Measurements from ENCODE around the gene ESAM. TPM values are rescaled to one million over a fixed set of nuclear protein-coding genes. Genes with fewer than 3 reads are reported as not detected.

Gene ESAM
- total RNA-seq, 1 donor: 0.43 TPM

DNA sequence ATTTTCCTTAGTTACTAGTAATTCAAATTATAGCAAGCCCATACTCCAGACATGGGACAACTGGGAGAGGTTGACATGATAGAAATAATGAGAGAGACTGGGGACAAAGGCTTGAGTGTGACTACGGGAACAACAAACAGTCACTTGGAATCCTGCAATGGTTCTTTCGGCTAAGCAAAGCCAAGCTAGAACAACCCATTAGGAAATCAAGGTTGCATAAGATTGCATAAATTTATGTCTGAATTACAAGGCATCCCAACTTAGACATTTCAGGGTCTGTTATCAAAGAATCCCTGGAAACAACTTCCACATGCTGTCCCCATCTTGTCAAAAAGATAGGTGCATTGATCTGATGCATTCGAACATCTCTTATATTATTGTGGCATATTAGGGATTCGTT lies 32.5 kb downstream of the ESAM start:
- TF ChIP-seq, protein P1, sequence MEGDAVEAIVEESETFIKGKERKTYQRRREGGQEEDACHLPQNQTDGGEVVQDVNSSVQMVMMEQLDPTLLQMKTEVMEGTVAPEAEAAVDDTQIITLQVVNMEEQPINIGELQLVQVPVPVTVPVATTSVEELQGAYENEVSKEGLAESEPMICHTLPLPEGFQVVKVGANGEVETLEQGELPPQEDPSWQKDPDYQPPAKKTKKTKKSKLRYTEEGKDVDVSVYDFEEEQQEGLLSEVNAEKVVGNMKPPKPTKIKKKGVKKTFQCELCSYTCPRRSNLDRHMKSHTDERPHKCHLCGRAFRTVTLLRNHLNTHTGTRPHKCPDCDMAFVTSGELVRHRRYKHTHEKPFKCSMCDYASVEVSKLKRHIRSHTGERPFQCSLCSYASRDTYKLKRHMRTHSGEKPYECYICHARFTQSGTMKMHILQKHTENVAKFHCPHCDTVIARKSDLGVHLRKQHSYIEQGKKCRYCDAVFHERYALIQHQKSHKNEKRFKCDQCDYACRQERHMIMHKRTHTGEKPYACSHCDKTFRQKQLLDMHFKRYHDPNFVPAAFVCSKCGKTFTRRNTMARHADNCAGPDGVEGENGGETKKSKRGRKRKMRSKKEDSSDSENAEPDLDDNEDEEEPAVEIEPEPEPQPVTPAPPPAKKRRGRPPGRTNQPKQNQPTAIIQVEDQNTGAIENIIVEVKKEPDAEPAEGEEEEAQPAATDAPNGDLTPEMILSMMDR (IDR thresholded peaks at IDR 0.05; ENCODE audit: insufficient read depth, low read depth, low read length): no peak
- no peak overlapping the region for H3K4me3 ChIP-seq (ENCODE audit: low read depth, low read length)
- no peak for DNase-seq (ENCODE audit: low read depth)

DNA sequence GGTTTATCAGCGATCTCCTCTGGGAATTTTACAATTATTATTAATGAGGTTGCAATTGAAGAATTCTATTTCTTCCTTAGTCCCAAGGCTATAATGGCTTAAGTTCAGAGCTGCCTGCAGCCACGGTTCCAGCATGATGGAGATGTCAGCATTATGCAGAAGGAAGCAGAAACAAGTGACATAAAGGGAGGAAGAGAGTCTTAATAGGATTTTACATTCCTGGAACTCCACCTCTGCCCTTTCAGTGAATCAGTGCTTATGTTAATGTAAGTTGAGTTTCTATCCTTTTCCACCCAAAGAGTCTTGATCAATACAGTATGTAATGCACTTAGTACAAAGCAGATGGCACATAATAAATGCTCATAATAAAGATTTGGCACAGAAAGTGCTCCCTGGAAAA lies 34.0 kb downstream of the ESAM start:
- H3K4me3 ChIP-seq (ENCODE audit: low read depth, low read length): no peak overlapping the region
- DNase-seq (ENCODE audit: low read depth): no peak
- TF ChIP-seq, protein P1 (IDR thresholded peaks at IDR 0.05; ENCODE audit: insufficient read depth, low read depth, low read length): no peak

DNA sequence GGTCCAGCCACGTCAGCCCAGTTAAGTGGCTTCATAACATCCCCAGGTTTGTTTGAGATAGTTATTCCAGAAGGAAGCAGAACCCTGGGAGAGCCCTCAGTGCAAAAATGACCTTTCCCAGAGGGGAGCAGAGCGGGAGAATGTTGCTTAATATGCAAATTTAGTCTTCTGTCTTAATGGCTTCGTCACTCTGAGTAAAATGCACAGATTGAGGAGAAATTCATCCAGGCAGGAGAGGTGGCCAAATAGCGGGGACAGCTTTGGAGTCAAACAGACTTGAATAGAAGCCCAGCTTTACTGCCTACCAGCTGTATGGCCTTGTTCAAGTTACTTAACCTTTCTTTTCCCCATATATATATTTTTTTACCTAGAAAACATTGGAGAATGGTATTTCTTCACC lies 34.6 kb downstream of the ESAM start:
- TF ChIP-seq, protein P1 (IDR thresholded peaks at IDR 0.05; ENCODE audit: insufficient read depth, low read depth, low read length): no peak
- DNase-seq (ENCODE audit: low read depth): no peak
- H3K4me3 ChIP-seq (ENCODE audit: low read depth, low read length): no peak overlapping the region

DNA sequence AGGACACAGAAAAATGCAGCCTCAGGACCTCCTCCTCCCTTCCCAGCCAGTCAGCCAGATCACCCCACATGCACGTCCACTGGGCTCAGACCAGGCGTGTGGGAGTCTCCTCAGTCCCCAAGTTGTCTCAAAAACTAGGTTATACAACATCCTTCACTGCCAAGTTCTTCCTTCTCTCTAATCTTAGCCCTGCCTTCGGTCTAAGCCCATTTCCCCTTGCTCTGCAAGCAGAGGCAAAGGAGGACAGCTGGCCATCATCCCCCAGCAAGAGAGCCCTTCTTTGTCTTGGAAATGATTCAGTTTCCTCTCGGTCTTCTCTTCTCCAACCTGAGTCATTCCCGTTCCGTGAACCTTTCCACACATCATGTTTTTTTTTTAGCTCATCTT lies 36.4 kb downstream of the ESAM start:
- no peak overlapping the region for H3K4me3 ChIP-seq (ENCODE audit: low read depth, low read length)
- TF ChIP-seq, protein P1 (IDR thresholded peaks at IDR 0.05; ENCODE audit: insufficient read depth, low read depth, low read length): no peak
- no peak for DNase-seq (ENCODE audit: low read depth)

DNA sequence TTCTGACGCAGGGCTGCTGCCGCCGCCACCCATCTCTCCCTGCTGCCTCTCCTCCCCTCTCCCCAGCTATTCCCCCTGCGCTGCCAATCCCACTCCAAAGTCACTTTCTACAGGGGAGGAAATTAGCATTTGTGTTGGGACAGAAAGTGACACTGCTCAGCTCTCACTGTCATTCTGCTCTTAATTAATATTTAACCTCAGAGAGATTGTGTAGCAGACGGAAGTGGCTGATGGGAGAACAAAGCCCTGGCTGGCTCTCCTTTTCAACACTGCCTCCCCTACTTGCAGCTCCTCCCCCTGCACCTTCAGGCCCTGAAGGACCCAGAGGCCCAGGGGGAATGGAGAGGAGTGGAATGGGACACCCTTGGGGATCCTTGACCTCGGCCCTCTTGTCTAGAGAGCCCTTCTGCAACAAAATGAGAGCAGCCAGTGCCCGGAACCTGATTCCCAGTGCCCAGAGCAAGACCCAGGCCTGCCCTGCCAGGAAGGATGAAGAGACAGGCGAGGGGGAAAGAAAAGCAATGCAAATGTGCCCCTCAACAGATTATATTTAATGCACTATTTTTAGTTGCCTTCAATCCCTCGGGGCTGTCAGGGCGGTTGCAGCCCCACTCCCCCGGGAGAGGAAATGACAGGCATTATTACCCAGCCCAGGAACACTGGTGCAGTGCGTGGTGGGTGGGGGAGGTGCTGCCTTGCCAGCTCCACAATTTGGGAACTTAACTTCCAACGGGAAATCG lies 36.9 kb downstream of the ESAM start:
- DNase-seq (ENCODE audit: low read depth): no peak
- TF ChIP-seq, protein P1 (IDR thresholded peaks at IDR 0.05; ENCODE audit: insufficient read depth, low read depth, low read length): no peak
- no peak overlapping the region for H3K4me3 ChIP-seq (ENCODE audit: low read depth, low read length)

DNA sequence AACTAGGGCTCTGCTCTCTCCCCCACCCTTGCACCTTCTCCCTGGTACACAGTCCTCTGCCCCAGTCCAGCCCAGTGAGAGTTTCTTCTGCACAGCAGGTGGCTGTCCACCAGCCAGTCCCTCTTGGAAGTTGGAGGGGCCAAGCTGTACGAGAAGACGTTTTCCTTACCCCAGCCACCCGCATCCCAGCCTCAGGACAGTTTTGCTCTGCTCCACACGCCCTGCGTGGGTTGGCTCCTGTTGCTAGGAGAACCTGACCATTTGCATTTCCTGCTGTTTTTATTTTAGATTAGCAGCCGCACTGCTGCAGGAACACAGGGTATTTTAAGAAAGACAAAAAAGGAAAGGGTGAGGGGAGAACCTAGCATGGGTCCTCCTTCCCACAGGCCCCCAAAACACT lies 39.9 kb downstream of the ESAM start:
- TF ChIP-seq, protein P1 (IDR thresholded peaks at IDR 0.05; ENCODE audit: insufficient read depth, low read depth, low read length): no peak
- no peak overlapping the region for H3K4me3 ChIP-seq (ENCODE audit: low read depth, low read length)
- no peak for DNase-seq (ENCODE audit: low read depth)

DNA sequence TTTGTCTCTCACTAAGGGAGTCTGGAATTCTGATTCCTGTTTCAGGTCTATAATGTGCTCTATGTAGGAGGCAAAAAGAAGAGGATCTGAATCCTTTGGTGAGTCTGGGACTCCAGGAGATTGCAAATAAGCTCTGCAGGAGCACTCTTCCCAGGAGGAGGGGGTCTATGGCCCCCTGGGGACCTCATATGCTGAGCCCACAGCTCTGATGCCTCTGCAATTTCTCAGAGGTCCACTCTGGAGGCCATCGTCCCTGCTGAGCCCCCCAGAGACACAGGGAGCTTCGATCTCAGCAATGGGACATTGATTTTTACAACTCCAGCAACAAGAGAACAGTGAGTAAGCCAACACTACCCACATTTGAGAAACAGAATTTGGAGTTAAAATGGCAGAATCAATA lies 42.6 kb downstream of the ESAM start:
- no peak for DNase-seq (ENCODE audit: low read depth)
- TF ChIP-seq, protein P1 (IDR thresholded peaks at IDR 0.05; ENCODE audit: insufficient read depth, low read depth, low read length): no peak
- no peak overlapping the region for H3K4me3 ChIP-seq (ENCODE audit: low read depth, low read length)

Measured in fibroblast of villous mesenchyme (primary cell).